Head of caudate nucleus (tissue), 42 donors: Measurements from ENCODE around the gene MCL1.
"Not testable (repeated sequence)": the region's sequence is repeated elsewhere in the genome, so short reads cannot be mapped to it uniquely, and the experiment has no call there.

ENCODE experiments used
- DNase-seq, 42 donors: peaks; one replicate each; pipeline versions ENCODE4 v3.0.0 to v3.0.0-alpha.2; 2020 to 2021; ENCODE audit warnings: mixed read lengths in 7 of 42
- intact Hi-C: fragments of 100-400 bp; cut with DNase I; formaldehyde crosslinking; loops from one replicate; pipeline ENCODE4 v1.15.0; 2022

MCL1 gene

GRCh38 chr1:150579110-150579944 is at the start of gene MCL1:
TSS of gene MCL1 (minus strand) at chr1:150579610. CDS start at chr1:150579530, 80 bp downstream.
- DNase-seq = peak; percentile 76 to 97 (median 92)
- intact Hi-C loops = loop anchor here (5.0 kb wide), 1 partner anchor 48 kb away; the partner anchor contains the start of gene ENSA

- intact Hi-C loops = loop anchor here (5.0 kb wide), 2 partner anchors 51 to 66 kb away; partner anchors contain the start of gene MCL1
- DNase-seq = no peak
Observed at GRCh38 chr1:150628766-150629114, 49.3 kb upstream of the MCL1 start.

- no peak for DNase-seq
- intact Hi-C loops = loop anchor here (5.0 kb wide), 2 partner anchors 51 to 66 kb away; partner anchors contain the start of gene MCL1
Observed at GRCh38 chr1:150627826-150628410, 48.5 kb upstream of the MCL1 start.

- intact Hi-C loops = loop anchor here (5.0 kb wide), 2 partner anchors 49 to 64 kb away; partner anchors contain the start of gene MCL1
Observed at GRCh38 chr1:150626150-150626549, 46.7 kb upstream of the MCL1 start.

GRCh38 chr1:150624546-150624945 is 45.1 kb upstream of the MCL1 start:
- peak in 1 of 42 donors; percentile 16 for DNase-seq
- intact Hi-C loops = not testable (repeated sequence)

More at GRCh38 chr1:150626150-150626549, 46.7 kb upstream of the MCL1 start:
- DNase-seq = peak; percentile 37 to 94 (median 75)

GRCh38 chr1:150624134-150624533 is 44.7 kb upstream of the MCL1 start:
- DNase-seq, intact Hi-C loops: not testable (repeated sequence)

GRCh38 chr1:150622303-150622975 is 43.0 kb upstream of the MCL1 start:
- no peak for DNase-seq
- intact Hi-C loops = no loop called here

GRCh38 chr1:150621497-150622302 is 42.3 kb upstream of the MCL1 start:
- intact Hi-C loops = no loop called here
- DNase-seq = peak in 31 of 42 donors; percentile 8 to 77 (median 45)

- intact Hi-C loops = no loop called here
- DNase-seq = no peak
Observed at GRCh38 chr1:150620919-150621318, 41.5 kb upstream of the MCL1 start.

GRCh38 chr1:150619576-150620509 is 40.4 kb upstream of the MCL1 start:
- no peak for DNase-seq
- intact Hi-C loops = no loop called here

- no peak for DNase-seq
- intact Hi-C loops = no loop called here
Observed at GRCh38 chr1:150615346-150616201, 36.2 kb upstream of the MCL1 start.

GRCh38 chr1:150613061-150613920 is 33.9 kb upstream of the MCL1 start:
- intact Hi-C loops = no loop called here
- peak in 3 of 42 donors; percentile 28 to 45 (median 43) for DNase-seq

- intact Hi-C loops = no loop called here
- no peak for DNase-seq
Observed at GRCh38 chr1:150612014-150612345, 32.6 kb upstream of the MCL1 start.

- intact Hi-C loops = no loop called here
- DNase-seq = no peak
Observed at GRCh38 chr1:150610576-150610975, 31.2 kb upstream of the MCL1 start.

GRCh38 chr1:150609732-150610131 is 30.3 kb upstream of the MCL1 start:
- intact Hi-C loops = no loop called here
- DNase-seq = peak in 1 of 42 donors; percentile 29
